Neural cell (in vitro differentiated cells): Measurements from ENCODE around the gene PITX1. TPM values are rescaled to one million over a fixed set of nuclear protein-coding genes. Genes with fewer than 3 reads are reported as not detected.

ENCODE experiments used
- H2AFZ ChIP-seq: fragments of 200-600, 300-800 bp; sonication (generic), shearing (Covaris generic); 2 replicates; pipeline ENCODE4 v1.6.0; 2014; ENCODE audit warnings: low read depth, mild to moderate bottlenecking, antibody characterized with exemption, low read length, moderate library complexity
- H3F3A ChIP-seq: fragments of 200-600 bp; shearing (Covaris generic); 2 replicates; pipeline ENCODE4 v1.6.1; 2016; ENCODE audit warnings: mild to moderate bottlenecking, moderate library complexity, mixed read lengths, antibody characterized with exemption, low read length; ENCODE audit not compliant: insufficient read depth, poor library complexity, severe bottlenecking
- H3K27ac ChIP-seq: fragments of 200-600, 300-800 bp; sonication (generic), shearing (Covaris generic); 2 replicates; pipeline ENCODE4 v1.5.1; 2014; ENCODE audit warnings: mild to moderate bottlenecking, low read length, moderate library complexity
- H3K27me3 ChIP-seq: fragments of 300-800, 200-600 bp; sonication (generic), shearing (Covaris generic); 2 replicates; pipeline ENCODE4 v1.6.0; 2014; ENCODE audit warnings: mild to moderate bottlenecking, low read depth, low read length, moderate library complexity; ENCODE audit not compliant: insufficient read depth
- H3K36me3 ChIP-seq: fragments of 300-800, 200-600 bp; sonication (generic), shearing (Covaris generic); 2 replicates; pipeline ENCODE4 v1.5.1; 2014; ENCODE audit warnings: mild to moderate bottlenecking, antibody characterized with exemption, low read length, moderate library complexity; ENCODE audit not compliant: insufficient read depth
- H3K4me2 ChIP-seq: fragments of 300-800, 200-600 bp; sonication (generic), shearing (Covaris generic); 2 replicates; pipeline ENCODE4 v1.6.0; 2014; ENCODE audit warnings: mild to moderate bottlenecking, low read length
- H3K4me3 ChIP-seq: fragments of 300-800, 200-600 bp; sonication (generic), shearing (Covaris generic); 2 replicates; pipeline ENCODE4 v1.5.1; 2014; ENCODE audit warnings: mild to moderate bottlenecking, low read length, moderate library complexity
- H3K79me2 ChIP-seq: fragments of 200-600 bp; shearing (Covaris generic); replicated peaks from 2 replicates; pipeline ENCODE4 v1.6.0; 2014; ENCODE audit warnings: mild to moderate bottlenecking, low read length, moderate library complexity; ENCODE audit not compliant: insufficient read depth
- H3K9ac ChIP-seq: fragments of 300-800, 200-600 bp; sonication (generic), shearing (Covaris generic); 2 replicates; pipeline ENCODE4 v1.6.1; 2016; ENCODE audit warnings: mild to moderate bottlenecking, low read length, mixed read lengths
- H3K9me2 ChIP-seq: fragments of 200-600 bp; shearing (Covaris generic); 2 replicates; pipeline ENCODE4 v1.6.1; 2016; ENCODE audit warnings: mild to moderate bottlenecking, low read length, mixed read lengths; ENCODE audit not compliant: insufficient read depth
- H3K9me3 ChIP-seq: fragments of 200-600, 300-800 bp; sonication (generic), shearing (Covaris generic); 2 replicates; pipeline ENCODE4 v1.6.1; 2016; ENCODE audit warnings: mild to moderate bottlenecking, mixed run types, low read length, moderate library complexity, mixed read lengths
- H4K20me1 ChIP-seq: fragments of 200-600 bp; shearing (Covaris generic); 2 replicates; pipeline ENCODE4 v1.6.1; 2016; ENCODE audit warnings: mild to moderate bottlenecking, mixed run types; ENCODE audit not compliant: insufficient read depth
- CTCF ChIP-seq: fragments of 450-650 bp; IDR thresholded peaks from 2 replicates; pipeline ENCODE4 v1.5.1; 2014; ENCODE audit warnings: antibody characterized with exemption, mild to moderate bottlenecking, moderate library complexity; ENCODE audit not compliant: poor library complexity, severe bottlenecking
- EP300 ChIP-seq: fragments of 450-650 bp; conservative IDR thresholded peaks from 2 replicates; pipeline ENCODE4 v1.6.1; 2014; ENCODE audit warnings: antibody characterized with exemption, mild to moderate bottlenecking, moderate library complexity; ENCODE audit not compliant: poor library complexity, severe bottlenecking
- EZH2 ChIP-seq: fragments of 200-600, 300-800 bp; shearing (Covaris generic), sonication (generic); IDR thresholded peaks from 2 replicates; pipeline ENCODE4 v1.6.1; 2014; ENCODE audit warnings: antibody characterized with exemption, low read length, borderline replicate concordance, mild to moderate bottlenecking; ENCODE audit not compliant: insufficient read depth, poor library complexity, severe bottlenecking
- MXI1 ChIP-seq: fragments of 450-650 bp; conservative IDR thresholded peaks from 2 replicates; pipeline ENCODE4 v1.6.1; 2014; ENCODE audit warnings: antibody characterized with exemption, mild to moderate bottlenecking; ENCODE audit not compliant: poor library complexity, severe bottlenecking
- POLR2AphosphoS5 ChIP-seq: IDR thresholded peaks from 2 replicates; pipeline ENCODE4 v1.6.1; 2012
- RAD21 ChIP-seq: fragments of 450-650 bp; conservative IDR thresholded peaks from 2 replicates; pipeline ENCODE4 v1.6.1; 2014; ENCODE audit warnings: antibody characterized with exemption, mild to moderate bottlenecking, moderate library complexity
- REST ChIP-seq: IDR thresholded peaks from 2 replicates; pipeline ENCODE4 v1.6.1; 2012; ENCODE audit warnings: borderline replicate concordance
- SMC3 ChIP-seq: fragments of 450-650 bp; conservative IDR thresholded peaks from 2 replicates; pipeline ENCODE4 v1.6.1; 2014; ENCODE audit warnings: antibody characterized with exemption, mild to moderate bottlenecking, moderate library complexity; ENCODE audit not compliant: poor library complexity
- TAF1 ChIP-seq: IDR thresholded peaks from 2 replicates; pipeline ENCODE4 v1.6.1; 2012; ENCODE audit warnings: low read depth
- polyA plus RNA-seq: library from polyadenylated mRNA; depleted of rRNA; stranded (reverse); fragments of >200 nt; gene quantifications from 2 replicates; pipeline ENCODE4 v1.2.3, GENCODE V29; 2014

The PITX1 gene
- polyA plus RNA-seq, 1 donor from 2014 or later = not detected

GRCh38 chr5:135079760-135080159 is 45.7 kb upstream of the PITX1 start:
- Histone ChIP-seq H3K4me3 (no peak overlapping the region), H3K79me2 (no peaks in the 10 kb centered on the region), H3K27me3 (no peaks in the 10 kb centered on the region), H3K9me3 (peaks cover 5% of the 10 kb centered on the region), H4K20me1 (no peaks in the 10 kb centered on the region), H3K36me3 (no peaks in the 10 kb centered on the region), H3K27ac (no peak overlapping the region), H3F3A (no peaks in the 10 kb centered on the region), H3K9me2 (no peaks in the 10 kb centered on the region), H3K4me2 (no peak overlapping the region), H3K9ac (no peak overlapping the region), H2AFZ (no peak overlapping the region)
- TF ChIP-seq CTCF (no peak), POLR2AphosphoS5 (no peak), SMC3 (no peak), MXI1 (no peak), REST (no peak), EZH2 (no peak), RAD21 (no peak), TAF1 (no peak), EP300 (no peak)

- H3K4me3 ChIP-seq = no peak overlapping the region
- TF ChIP-seq EP300 (no peak), SMC3 (no peak), POLR2AphosphoS5 (no peak), CTCF (no peak), MXI1 (no peak), TAF1 (no peak), REST (no peak)
- H3K9me3 ChIP-seq = peaks cover 5% of the 10 kb centered on the region
- no peaks in the 10 kb centered on the region for H3F3A ChIP-seq
- H3K9me2 ChIP-seq = no peaks in the 10 kb centered on the region
- no peaks in the 10 kb centered on the region for H3K27me3 ChIP-seq
- H4K20me1 ChIP-seq = no peaks in the 10 kb centered on the region
- no peak overlapping the region for H3K9ac ChIP-seq
- no peaks in the 10 kb centered on the region for H3K79me2 ChIP-seq
- no peak overlapping the region for H2AFZ ChIP-seq
- H3K36me3 ChIP-seq = no peaks in the 10 kb centered on the region
- no peak overlapping the region for H3K4me2 ChIP-seq
- H3K27ac ChIP-seq = no peak overlapping the region
These were observed 45.2 kb upstream of the PITX1 start for GRCh38 chr5:135079099-135079681.
